ENCODE data around the gene DUOXA1.
A peak's percentile ranks its signal among the peaks of the same experiment; 100 is the strongest.

DUOXA1 gene

DNA sequence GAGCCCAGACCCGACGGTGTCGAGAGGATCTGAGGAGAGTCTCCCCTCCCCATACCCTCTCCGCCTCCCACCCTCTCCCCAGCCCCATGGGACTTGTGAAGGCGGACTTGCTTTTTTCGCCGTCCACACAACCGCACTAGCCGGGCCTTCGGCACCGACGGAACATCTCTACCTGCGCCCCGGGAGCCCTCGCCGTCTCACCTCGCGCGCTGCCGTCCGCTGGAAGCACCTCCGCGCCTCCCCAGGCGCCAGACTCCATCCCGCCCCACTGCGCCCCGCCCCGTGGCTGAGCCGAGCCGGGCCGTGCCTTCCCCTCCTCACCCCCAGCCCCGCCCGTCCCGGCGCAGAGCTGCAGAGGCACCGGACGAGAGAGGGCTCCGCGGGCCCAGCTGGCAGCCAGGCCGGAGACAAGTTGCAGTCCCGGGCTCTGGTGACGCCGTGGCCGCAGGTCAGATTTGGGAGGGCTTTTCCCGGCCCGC lies at the start of gene DUOXA1, which contains the start of gene DUOX1:
TSS of gene DUOXA1 (minus strand) at position 229 of the 479 bp plus-strand sequence. CDS start 6,865 bp downstream, outside the sequence.
TSS of gene DUOX1 (plus strand) at position 344 of the 479 bp plus-strand sequence. CDS start 1,973 bp downstream, outside the sequence.
- DNase-seq (ENCODE audit: low spot score): no peak

DNA sequence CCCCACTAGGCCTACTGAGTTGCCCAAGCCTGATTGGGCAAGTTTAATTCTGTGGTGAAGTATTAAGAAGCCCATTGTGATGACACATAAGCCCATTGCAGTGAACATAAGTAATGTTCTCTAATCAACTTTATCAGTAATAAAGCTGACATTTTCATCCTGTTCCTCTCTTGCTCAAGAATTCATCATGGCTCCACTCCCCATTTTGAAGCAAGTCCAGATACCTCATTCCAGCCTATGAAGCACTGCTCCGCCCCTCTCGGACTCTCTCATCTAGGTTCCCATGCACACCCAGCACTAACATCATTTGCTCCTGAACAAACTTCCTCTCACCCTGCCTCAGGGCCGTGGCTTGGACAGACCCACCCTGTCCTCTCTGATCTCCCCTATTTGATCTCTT lies 47.6 kb upstream of the DUOXA1 start:
- DNase-seq (ENCODE audit: low spot score): no peak

DNA sequence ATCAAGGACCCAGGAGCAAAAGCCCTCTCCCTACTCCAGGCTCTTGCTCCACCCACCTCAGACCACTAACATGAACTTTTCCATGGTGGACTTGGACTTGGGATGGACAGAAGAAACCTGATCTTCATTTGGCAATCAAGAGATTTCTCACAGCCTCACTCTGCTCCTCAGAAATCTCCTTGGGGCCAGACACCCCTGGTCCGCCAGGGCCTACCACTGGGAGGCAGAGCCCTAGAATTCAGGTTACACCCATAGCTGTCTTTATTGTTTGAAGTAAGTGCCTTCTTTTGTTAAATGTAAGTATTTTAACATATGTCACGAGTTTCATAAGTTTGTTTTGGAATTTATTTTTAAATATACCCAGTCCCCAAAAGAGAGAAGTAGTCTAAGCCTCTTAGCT lies 44.9 kb upstream of the DUOXA1 start:
- no peak for DNase-seq (ENCODE audit: low spot score)

- no peak for DNase-seq (ENCODE audit: low spot score)
These were observed 44.4 kb upstream of the DUOXA1 start for GRCh38 chr15:45174069-45174468.

GRCh38 chr15:45171912-45172311 lies 42.2 kb upstream of the DUOXA1 start:
- DNase-seq (ENCODE audit: low spot score): no peak

DNA sequence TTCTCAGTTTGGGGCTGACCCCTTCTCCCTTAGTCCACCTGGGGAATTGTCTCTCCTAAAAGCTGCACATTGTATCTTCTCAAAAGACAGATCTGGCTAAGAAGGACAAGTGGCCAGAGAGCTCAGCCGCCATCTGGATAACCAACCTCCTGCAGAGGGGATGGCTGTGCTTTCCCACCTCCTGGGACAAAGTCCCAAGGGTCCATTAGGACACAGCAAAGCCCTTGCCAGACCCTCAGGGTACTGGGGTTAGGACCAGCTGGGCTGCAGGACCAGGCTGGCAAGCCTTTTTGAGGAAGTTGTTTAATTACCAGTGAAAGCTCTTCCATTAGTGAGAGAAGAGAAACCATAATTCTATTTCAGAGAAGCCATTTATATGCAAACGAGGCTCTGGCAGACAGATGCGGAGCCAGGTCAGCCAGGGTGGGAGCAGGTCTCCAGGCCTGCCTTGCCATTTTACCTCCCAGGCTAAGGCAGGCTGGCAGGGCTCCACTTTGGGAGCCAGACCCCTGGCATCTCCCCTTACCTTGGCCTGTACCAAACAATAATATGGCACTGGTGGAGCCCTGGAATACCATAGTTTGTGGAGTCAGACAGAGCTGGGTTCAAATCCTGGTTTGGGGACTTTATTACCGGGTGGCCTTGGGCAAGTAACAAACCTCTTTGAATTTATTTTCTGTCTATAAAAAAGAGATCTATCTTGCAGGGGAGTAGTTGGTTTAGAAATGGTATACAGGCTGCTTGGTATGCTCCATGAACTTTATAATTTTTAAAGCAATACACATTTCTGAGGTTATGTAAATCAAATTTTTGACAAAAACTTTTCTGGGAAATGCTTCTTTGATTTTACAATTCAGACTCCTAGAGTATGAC lies 40.2 kb upstream of the DUOXA1 start:
- no peak for DNase-seq (ENCODE audit: low spot score)

DNA sequence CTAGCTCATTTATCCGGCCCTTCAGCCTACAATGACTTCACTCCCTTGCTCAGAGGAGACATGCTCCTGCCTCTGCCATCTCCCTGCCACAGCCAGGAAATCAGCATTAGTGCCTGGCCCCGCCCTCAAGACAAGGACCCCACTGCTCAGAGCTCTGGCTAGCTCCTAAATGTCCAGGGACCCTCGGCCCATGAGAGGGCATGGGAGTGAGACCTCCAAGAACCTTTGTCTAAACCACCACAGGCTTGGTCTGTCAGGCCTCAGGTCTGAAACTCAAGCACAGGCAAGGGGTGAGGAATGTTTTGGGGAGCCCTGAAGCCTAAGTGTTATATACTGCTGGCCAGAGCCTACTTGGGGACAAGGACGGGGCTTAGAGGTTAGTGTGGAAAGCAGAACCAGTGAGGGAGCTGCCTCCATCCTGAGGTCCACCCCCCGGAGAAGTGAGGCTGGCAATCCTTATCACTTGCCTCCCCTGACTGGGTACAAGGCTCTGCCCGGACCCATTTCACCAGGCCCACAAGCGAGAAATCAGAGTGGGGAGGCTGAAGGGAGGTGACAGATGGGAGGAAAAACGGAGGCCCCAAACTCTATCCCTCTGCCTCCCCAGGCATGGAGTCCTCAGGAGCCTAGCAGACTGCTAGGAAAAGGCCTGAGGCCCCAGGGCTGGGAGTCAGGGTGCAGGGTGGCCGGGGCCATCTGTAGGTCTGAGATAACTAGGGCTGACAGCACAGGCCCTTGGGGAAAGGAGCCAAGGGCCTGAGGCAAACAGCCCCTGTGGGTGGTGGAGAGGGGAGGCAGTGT lies 39.3 kb upstream of the DUOXA1 start:
- no peak for DNase-seq (ENCODE audit: low spot score)

- DNase-seq (ENCODE audit: low spot score): no peak
These were observed 38.6 kb upstream of the DUOXA1 start for GRCh38 chr15:45168286-45168685.

GRCh38 chr15:45167631-45168205 lies 38.0 kb upstream of the DUOXA1 start:
- DNase-seq (ENCODE audit: low spot score): no peak

DNA sequence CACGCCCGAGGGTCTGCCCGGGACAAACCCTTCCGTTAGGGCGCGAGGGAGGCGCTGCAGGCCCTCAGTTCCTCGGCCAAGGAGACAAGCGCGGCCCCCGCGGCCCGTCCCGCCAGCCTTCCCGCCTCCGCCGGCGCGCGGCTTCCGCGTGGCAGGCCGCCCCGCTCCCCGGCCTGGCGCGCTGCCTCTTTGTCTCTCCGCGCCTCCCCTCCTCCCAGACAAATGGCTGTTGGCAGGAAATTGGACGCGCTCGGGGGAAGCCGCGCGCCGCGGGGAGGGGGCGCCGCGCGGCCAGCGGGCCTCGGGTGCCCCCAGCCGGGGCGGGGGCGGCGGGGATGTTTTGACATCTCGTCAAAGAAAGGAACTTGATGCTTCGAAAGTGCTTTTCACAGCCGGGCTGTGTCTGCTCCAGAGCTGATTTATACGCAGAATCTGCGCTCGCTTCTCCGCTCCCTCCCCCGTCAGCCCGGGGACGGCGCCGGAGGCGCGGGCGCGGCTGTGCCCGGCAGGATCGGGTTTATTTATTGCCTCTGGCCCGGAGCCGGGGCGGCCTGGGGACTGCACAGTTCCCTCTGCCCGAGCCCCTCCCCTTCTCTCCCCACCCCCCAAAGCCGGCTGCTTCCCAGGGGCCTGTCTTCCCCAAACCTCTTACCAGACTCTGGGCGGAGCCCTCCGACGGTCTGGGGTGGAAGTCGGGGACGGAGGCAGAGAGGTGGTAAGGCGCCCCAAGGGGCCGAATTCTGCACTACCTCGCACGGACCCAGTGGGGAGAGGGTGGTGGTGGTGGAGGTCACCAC lies 37.4 kb upstream of the DUOXA1 start:
- peak; percentile 90 for DNase-seq (ENCODE audit: low spot score)

GRCh38 chr15:45165536-45165935 lies 35.9 kb upstream of the DUOXA1 start:
- no peak for DNase-seq (ENCODE audit: low spot score)

GRCh38 chr15:45164914-45165313 lies 35.2 kb upstream of the DUOXA1 start:
- DNase-seq (ENCODE audit: low spot score): no peak

DNA sequence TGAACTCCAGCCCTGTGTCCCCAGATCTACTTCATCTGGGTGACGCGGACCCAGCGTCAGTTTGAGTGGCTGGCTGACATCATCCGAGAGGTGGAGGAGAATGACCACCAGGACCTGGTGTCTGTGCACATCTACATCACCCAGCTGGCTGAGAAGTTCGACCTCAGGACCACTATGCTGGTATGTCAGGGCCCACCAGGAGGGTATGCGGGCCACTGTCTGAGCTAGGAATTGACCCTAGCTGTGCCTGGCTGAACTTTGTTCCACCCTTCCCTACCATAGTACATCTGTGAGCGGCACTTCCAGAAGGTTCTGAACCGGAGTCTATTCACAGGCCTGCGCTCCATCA lies 33.8 kb upstream of the DUOXA1 start:
- DNase-seq (ENCODE audit: low spot score): no peak

DNA sequence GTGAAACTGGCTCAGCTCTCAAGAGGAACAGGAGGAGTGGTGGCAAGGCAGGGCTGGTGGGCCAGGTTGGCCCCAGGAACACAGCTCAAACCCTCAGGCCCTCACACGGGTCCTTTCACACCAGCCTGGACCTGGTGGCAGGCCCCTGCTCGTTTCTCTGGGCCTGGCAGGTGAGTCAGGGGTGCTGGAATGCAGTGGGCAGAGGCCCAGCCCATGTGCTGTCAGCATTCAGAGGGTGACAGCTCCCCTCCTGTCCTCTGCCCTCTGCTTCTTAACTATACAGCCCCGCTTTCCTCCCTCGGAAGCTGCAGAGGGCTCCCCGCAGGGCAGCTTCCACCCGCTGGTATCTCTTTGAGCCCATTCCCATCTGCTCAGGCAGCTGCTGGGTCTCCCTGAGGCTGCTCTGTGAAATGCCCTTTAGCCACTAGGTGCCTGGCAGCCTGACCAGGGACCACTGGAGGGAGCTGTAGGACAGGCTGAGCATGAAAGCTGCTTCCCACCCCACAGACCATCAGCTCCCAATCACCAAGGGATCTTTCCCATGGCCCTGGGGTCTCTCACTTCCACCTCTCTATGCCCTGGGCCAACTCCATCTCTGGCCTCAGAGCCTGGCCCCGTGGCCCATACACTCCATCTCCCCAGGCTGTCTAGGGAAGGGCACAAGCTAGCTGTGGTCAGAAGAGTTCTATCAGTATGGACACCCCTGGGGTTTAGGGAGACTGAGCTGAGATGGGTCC lies 33.3 kb upstream of the DUOXA1 start:
- DNase-seq (ENCODE audit: low spot score): peak; percentile 98

- DNase-seq (ENCODE audit: low spot score): no peak
These were observed 32.0 kb upstream of the DUOXA1 start for GRCh38 chr15:45161666-45162065.

DNA sequence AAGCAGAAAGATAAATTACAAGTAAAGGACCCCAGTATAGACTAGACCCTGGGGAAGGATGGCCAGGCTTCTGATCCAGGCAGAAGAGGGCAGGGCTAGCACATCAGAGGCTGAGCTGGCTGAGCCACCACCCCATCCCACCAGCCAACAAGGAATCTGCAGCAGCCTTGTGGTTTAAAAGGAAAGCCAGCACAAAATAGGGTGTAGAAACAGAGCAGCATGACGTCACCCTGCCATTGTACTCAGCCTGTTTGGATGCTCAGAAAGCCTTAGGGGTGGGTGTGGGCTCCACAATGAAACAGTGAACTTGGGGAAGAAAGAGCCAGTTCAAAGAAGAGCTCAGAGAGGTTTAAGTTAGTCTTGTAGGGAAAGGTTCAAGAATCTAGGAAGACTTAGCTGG lies 28.3 kb upstream of the DUOXA1 start:
- DNase-seq (ENCODE audit: low spot score): no peak

DNA sequence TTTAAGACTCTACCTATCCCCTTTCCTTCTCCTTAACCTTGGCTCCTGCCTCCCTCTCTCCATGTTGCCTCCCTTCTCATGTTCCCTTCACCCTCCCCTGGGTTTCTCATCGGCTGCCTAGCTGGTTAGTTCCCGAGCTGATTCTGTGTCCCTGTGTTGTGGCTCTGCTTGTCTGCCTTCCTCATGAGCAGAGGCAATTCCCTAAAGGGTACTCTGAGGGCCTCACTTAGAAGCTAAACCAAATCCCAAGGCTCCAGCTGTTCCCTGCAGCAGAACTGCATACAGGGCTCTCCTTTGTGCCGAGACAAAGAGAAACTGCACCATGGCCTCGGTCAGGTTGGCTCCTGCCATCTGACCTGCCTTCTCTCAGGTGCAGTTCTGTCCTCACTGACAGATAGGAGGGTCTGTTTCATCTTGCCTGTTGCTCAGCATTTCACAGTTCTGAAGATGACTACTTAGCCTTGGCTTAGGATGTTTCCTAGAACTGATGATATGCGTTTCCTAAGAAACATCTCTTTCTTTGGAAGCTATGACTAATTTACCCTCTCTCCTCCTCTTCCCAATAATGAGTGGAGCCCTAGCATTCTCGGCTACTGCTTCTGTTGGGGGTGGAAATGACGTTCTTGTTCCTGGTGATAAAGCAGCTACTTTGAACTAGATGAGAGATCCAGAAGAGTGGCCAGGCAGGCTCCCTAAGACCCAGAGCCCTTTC lies 27.2 kb upstream of the DUOXA1 start:
- no peak for DNase-seq (ENCODE audit: low spot score)

- no peak for DNase-seq (ENCODE audit: low spot score)
These were observed 26.1 kb upstream of the DUOXA1 start for GRCh38 chr15:45155739-45156138.

DNA sequence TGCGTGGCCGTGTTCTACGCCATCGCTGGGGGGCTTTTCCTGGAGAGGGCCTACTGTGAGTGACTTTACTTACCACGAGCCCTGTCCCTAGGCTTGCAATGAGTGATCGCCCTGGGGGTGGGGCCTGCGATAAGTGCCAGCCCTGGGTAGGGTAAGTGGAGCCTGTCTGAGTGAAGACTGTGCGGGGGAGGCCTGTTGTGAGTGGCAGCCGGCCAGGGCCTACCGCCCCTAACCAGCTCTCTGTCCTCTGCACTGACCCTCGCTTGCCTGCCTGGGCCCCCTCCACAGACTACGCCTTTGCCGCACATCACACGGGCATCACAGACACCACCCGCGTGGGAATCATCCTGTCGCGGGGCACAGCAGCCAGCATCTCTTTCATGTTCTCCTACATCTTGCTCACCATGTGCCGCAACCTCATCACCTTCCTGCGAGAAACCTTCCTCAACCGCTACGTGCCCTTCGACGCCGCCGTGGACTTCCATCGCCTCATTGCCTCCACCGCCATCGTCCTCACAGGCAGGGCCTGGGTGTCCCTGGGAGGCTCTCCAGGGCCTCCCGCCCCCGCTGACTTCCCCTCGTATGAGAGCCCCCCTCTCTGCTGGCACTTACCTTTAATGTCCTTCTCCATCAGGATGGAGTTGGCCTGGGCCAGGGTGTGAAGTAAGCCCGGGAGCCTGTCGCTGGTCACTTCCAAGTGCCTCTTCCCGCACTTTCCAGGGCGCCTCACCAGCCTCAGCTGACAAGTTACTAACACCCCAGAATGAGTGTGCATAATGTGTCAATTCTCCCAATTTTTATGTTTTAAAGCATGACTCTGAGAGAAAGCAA lies 22.5 kb upstream of the DUOXA1 start:
- no peak for DNase-seq (ENCODE audit: low spot score)

GRCh38 chr15:45150997-45151396 lies 21.3 kb upstream of the DUOXA1 start:
- no peak for DNase-seq (ENCODE audit: low spot score)

Measured in HuH-7.5 (cell line).